SK-N-MC (cell line): ENCODE data around the gene LMO1.

Experiments used
- EZH2 ChIP-seq: fragments of 200-600 bp; sonication (generic); IDR thresholded peaks from one replicate; pipeline ENCODE4 v1.6.1; 2017; ENCODE audit warnings: antibody characterized with exemption
- FOXP2 ChIP-seq: optimal IDR thresholded peaks from 2 replicates; pipeline ENCODE3; 2011; ENCODE audit warnings: mild to moderate bottlenecking, moderate library complexity; ENCODE audit not compliant: insufficient read depth; ENCODE audit errors: extremely low read length, control extremely low read depth

DNA sequence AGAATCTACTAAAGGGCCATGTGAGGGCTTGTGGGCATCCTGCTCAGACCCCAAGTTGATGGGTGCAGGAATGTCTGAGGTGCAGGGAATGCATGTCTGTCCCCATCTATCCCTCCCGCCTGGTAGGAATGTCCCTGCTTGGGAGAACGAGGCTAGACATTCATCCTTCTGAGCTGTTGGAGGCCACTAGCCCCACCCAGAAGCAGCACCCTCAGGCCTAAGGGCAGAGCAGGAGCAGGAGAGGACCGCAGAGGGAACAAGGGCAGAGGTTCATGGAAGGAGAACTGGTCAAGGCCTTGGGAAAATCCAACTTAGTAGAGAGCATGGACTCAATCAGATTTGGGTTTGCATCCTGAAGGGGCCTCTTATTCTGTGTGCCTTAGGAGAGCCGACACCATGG lies 22.1 kb upstream of the LMO1 start:
- TF ChIP-seq EZH2 (no peak), FOXP2 (no peak)
